Peyer's patch (tissue), 4 donors: ENCODE results near the gene TIAM2. TPM values are rescaled to one million over a fixed set of nuclear protein-coding genes. Genes with fewer than 3 reads are reported as not detected.
A peak's percentile ranks its signal among the peaks of the same experiment; 100 is the strongest.

Experiments used
- DNase-seq, 3 donors: peaks; one replicate each; pipeline ENCODE4 v3.0.0-alpha.2; 2017 to 2019
- H3K27ac ChIP-seq, 4 donors: fragments of 200-600 bp; sonication (generic); one replicate each; pipeline ENCODE4 v1.5.1; 2016 to 2019
- H3K27me3 ChIP-seq, 2 donors: fragments of 200-600 bp; sonication (generic); one replicate each; pipeline ENCODE4 v1.5.1; 2019
- H3K36me3 ChIP-seq, 3 donors: fragments of 200-600 bp; sonication (generic); one replicate each; pipeline ENCODE4 v1.5.1; 2016 to 2019
- H3K4me1 ChIP-seq, 4 donors: fragments of 200-600 bp; sonication (generic); one replicate each; pipeline ENCODE4 v1.5.1; 2016 to 2019
- H3K4me3 ChIP-seq, 4 donors: fragments of 200-600 bp; sonication (generic); 1 replicate in 3 of 4; 2 replicates in 1 of 4; pipeline ENCODE4 v1.5.1; 2016 to 2019; ENCODE audit warnings: mild to moderate bottlenecking in 1 of 4
- H3K9me3 ChIP-seq, 4 donors: fragments of 200-600 bp; sonication (generic); one replicate each; pipeline ENCODE4 v1.5.1; 2016 to 2019; ENCODE audit warnings: mild to moderate bottlenecking in 1 of 4
- CTCF ChIP-seq, 6 experiments: fragments of 450-650 bp in 4 of 6; fragments of 200-600 bp in 2 of 6; sonication (generic) in 1 of 6; IDR thresholded peaks; one replicate each; pipeline ENCODE4 v1.5.1; 2017 to 2019; ENCODE audit warnings: antibody characterized with exemption in 6 of 6, mild to moderate bottlenecking in 3 of 6, moderate library complexity in 1 of 6
- POLR2A ChIP-seq, 2 donors: fragments of 450-650 bp; IDR thresholded peaks; one replicate each; pipeline ENCODE4 v1.5.1; 2017; ENCODE audit warnings: antibody characterized with exemption in 2 of 2, mild to moderate bottlenecking in 2 of 2, moderate library complexity in 2 of 2
- total RNA-seq, 4 donors: library from RNA; depleted of rRNA; stranded (reverse); fragments of >200 nt; gene quantifications; one replicate each; pipeline ENCODE4 v1.1.0, GENCODE V29; 2016

The TIAM2 gene
- total RNA-seq, 4 donors from 2014 or later, result 47.0 to 139 (median 91.9) TPM

DNA sequence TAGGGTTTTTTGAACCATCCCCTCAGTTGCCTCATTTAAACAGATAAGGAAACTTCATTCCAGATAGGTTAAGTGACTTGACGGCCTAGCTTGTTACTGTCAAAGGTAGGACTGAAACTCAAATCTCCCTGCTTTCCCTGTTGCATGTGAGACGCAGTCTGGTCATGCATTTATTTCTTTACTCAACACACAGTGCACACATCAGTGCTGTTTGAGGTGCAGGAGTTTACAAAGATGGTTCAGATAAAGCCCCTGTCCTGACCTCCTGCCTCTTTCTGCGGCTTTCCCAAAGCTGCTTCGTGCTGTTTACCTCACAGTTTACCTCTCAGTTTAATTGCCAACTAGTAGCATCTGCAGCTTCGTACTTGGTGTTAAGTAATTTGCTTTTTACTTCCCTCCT, 26.6 kb downstream of the TIAM2 start:
- H3K36me3 ChIP-seq, result no peaks in the 10 kb centered on the region
- no peaks in the 10 kb centered on the region for H3K27me3 ChIP-seq
- no peaks in the 10 kb centered on the region for H3K9me3 ChIP-seq
- TF ChIP-seq POLR2A (IDR thresholded peaks at IDR 0.05), result no peak
- TF ChIP-seq CTCF (IDR thresholded peaks at IDR 0.05), result no peak
- no peak overlapping the region for H3K27ac ChIP-seq
- DNase-seq, result no peak
- H3K4me3 ChIP-seq, result no peak overlapping the region
- H3K4me1 ChIP-seq, result no peaks in the 10 kb centered on the region

DNA sequence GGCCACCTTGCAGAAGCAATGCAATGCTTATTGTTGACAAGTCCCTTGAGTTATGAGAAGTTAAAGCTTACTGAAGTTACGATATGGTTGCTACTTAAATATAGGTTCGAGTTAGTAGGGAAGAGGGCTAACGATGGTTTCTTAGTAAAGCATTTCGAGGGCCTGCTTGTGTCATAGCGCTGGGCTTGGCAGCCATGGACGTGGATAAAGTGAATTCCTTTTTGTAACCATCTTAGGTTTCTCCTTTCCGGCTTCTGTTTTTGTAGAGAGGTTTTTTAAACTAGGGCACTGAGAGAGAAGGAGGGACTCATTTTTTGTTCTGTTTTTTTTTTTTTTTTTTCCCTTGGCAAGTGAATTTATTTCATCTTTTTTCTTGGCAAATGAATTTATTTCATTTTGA, 27.6 kb downstream of the TIAM2 start:
- TF ChIP-seq POLR2A (IDR thresholded peaks at IDR 0.05) (no peak), CTCF (IDR thresholded peaks at IDR 0.05) (no peak)
- H3K9me3 ChIP-seq, result no peaks in the 10 kb centered on the region
- no peaks in the 10 kb centered on the region for H3K4me1 ChIP-seq
- no peak overlapping the region for H3K27ac ChIP-seq
- no peaks in the 10 kb centered on the region for H3K27me3 ChIP-seq
- no peak for DNase-seq
- no peak overlapping the region for H3K4me3 ChIP-seq
- H3K36me3 ChIP-seq, result no peaks in the 10 kb centered on the region

DNA sequence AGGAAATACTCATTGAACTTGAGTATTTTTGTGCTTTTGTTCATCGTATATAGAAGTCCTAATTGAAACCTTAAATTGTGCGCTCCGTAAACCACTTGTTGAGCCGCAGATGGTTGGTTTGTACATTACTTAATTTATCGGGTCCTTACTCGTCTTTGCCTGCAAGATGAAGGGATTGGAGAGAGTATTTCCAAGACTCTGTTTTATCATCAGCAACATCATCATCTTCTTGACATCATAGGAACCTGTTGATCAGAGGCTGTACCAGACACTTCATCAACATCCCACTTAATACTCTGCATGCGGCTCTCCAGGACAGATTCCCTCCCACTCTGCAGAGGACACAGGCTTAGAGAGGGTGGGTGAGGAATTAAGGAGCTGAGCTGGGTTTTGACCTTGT, 28.6 kb downstream of the TIAM2 start:
- Histone ChIP-seq H3K4me1 (no peaks in the 10 kb centered on the region), H3K27ac (no peak overlapping the region), H3K36me3 (no peaks in the 10 kb centered on the region), H3K9me3 (no peaks in the 10 kb centered on the region), H3K27me3 (no peaks in the 10 kb centered on the region), H3K4me3 (no peak overlapping the region)
- no peak for DNase-seq
- TF ChIP-seq CTCF (IDR thresholded peaks at IDR 0.05) (no peak), POLR2A (IDR thresholded peaks at IDR 0.05) (no peak)

GRCh38 chr6:155024391-155025027, 29.4 kb downstream of the TIAM2 start:
- TF ChIP-seq POLR2A (IDR thresholded peaks at IDR 0.05), result no peak
- no peak for TF ChIP-seq CTCF (IDR thresholded peaks at IDR 0.05)
- H3K27me3 ChIP-seq, result no peaks in the 10 kb centered on the region
- no peak overlapping the region for H3K4me3 ChIP-seq
- H3K4me1 ChIP-seq, result no peaks in the 10 kb centered on the region
- no peaks in the 10 kb centered on the region for H3K36me3 ChIP-seq
- H3K9me3 ChIP-seq, result no peaks in the 10 kb centered on the region
- no peak for DNase-seq
- H3K27ac ChIP-seq, result no peak overlapping the region

DNA sequence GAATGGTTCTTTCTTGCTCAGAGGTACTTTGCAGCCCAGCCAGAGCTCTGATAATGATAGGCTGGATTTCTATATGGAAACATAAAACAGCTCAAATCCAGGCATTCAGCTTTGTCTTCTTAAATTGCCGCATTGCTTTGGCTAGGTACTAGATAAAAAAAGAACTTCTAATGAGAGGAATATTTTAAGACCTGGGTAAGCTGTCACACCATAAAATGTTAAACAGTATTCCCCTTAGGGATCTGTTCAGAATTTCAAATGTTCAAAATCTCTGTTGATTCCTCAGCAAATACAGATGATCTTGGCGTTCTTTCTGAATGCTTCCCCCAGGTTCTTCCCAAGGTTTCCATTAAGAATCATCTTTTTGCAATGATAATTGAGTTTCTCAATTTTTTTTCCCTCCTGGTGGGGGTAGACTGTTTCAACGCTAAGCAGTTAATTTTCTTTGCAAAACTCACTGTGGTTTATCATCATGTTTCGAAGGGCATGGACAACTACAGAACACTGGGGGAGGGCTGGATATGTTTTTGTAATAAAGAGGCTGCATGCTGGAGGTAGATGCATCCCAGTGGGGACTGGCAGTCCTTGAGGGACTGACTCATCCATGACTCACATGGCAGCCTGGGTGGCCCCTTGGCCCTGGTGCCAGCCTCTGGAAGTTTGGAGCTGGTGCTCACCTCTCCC, 31.0 kb downstream of the TIAM2 start:
- peak in 1 of 3 donors; percentile 63 for DNase-seq
- no peaks in the 10 kb centered on the region for H3K4me1 ChIP-seq
- no peaks in the 10 kb centered on the region for H3K27me3 ChIP-seq
- H3K9me3 ChIP-seq, result no peaks in the 10 kb centered on the region
- no peaks in the 10 kb centered on the region for H3K36me3 ChIP-seq
- H3K4me3 ChIP-seq, result no peak overlapping the region
- H3K27ac ChIP-seq, result no peak overlapping the region
- no peak for TF ChIP-seq CTCF (IDR thresholded peaks at IDR 0.05)
- TF ChIP-seq POLR2A (IDR thresholded peaks at IDR 0.05), result no peak
